Activated CD8-positive, alpha-beta memory T cell treated with anti-CD3 and anti-CD28 coated beads, Interleukin-2, amount 50 U/mL, for 4 hours (primary cell): ENCODE data around the gene PPM1E.

Experiments
- DNase-seq: peaks from one replicate; pipeline ENCODE4 v3.0.0-alpha.2; 2020

PPM1E gene

GRCh38 chr17:59001158-59001814 lies 245.6 kb downstream of the PPM1E start:
- peak; percentile 69 for DNase-seq

- no peak for DNase-seq
Observed at GRCh38 chr17:59002126-59002525, 246.5 kb downstream of the PPM1E start.

GRCh38 chr17:59002848-59003247 lies 247.2 kb downstream of the PPM1E start:
- DNase-seq = no peak

- no peak for DNase-seq
Observed at GRCh38 chr17:59003860-59004259, 248.2 kb downstream of the PPM1E start.

- DNase-seq = peak; percentile 73
Observed at GRCh38 chr17:59004338-59005111, 248.9 kb downstream of the PPM1E start.

- DNase-seq = no peak
Observed at GRCh38 chr17:59007995-59008394, 252.3 kb downstream of the PPM1E start.

GRCh38 chr17:59008737-59009136 lies 253.1 kb downstream of the PPM1E start:
- no peak for DNase-seq

- DNase-seq = no peak
Observed at GRCh38 chr17:59010026-59010425, 254.4 kb downstream of the PPM1E start.

- no peak for DNase-seq
Observed at GRCh38 chr17:59011975-59012374, 256.3 kb downstream of the PPM1E start.

GRCh38 chr17:59018019-59018418 lies 262.4 kb downstream of the PPM1E start:
- no peak for DNase-seq

GRCh38 chr17:59024916-59025315 lies 269.3 kb downstream of the PPM1E start:
- DNase-seq = no peak

GRCh38 chr17:59026176-59026939 lies 270.7 kb downstream of the PPM1E start:
- DNase-seq = no peak

GRCh38 chr17:59027750-59028149 lies 272.1 kb downstream of the PPM1E start:
- no peak for DNase-seq

- DNase-seq = no peak
Observed at GRCh38 chr17:59028328-59028727, 272.7 kb downstream of the PPM1E start.

GRCh38 chr17:59030811-59031210 lies 275.2 kb downstream of the PPM1E start:
- no peak for DNase-seq
